ENCODE results near the gene SMAD2.
"Not testable (repeated sequence)": the region's sequence is repeated elsewhere in the genome, so short reads cannot be mapped to it uniquely, and the experiment has no call there.

The SMAD2 gene

GRCh38 chr18:47775961-47776360 is 154.5 kb downstream of the SMAD2 start:
- TF ChIP-seq, protein P1, sequence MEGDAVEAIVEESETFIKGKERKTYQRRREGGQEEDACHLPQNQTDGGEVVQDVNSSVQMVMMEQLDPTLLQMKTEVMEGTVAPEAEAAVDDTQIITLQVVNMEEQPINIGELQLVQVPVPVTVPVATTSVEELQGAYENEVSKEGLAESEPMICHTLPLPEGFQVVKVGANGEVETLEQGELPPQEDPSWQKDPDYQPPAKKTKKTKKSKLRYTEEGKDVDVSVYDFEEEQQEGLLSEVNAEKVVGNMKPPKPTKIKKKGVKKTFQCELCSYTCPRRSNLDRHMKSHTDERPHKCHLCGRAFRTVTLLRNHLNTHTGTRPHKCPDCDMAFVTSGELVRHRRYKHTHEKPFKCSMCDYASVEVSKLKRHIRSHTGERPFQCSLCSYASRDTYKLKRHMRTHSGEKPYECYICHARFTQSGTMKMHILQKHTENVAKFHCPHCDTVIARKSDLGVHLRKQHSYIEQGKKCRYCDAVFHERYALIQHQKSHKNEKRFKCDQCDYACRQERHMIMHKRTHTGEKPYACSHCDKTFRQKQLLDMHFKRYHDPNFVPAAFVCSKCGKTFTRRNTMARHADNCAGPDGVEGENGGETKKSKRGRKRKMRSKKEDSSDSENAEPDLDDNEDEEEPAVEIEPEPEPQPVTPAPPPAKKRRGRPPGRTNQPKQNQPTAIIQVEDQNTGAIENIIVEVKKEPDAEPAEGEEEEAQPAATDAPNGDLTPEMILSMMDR (IDR thresholded peaks at IDR 0.05; ENCODE audit: borderline replicate concordance, insufficient read depth, low read depth, low read length), result no peak
- H3K4me3 ChIP-seq (ENCODE audit: low read depth, low read length), result no peak overlapping the region

GRCh38 chr18:47773931-47774330 is 156.5 kb downstream of the SMAD2 start:
- TF ChIP-seq, protein P1 (IDR thresholded peaks at IDR 0.05; ENCODE audit: borderline replicate concordance, insufficient read depth, low read depth, low read length), result no peak
- no peak overlapping the region for H3K4me3 ChIP-seq (ENCODE audit: low read depth, low read length)

GRCh38 chr18:47772374-47773248 is 157.8 kb downstream of the SMAD2 start:
- TF ChIP-seq, protein P1 (IDR thresholded peaks at IDR 0.05; ENCODE audit: borderline replicate concordance, insufficient read depth, low read depth, low read length), result peak; percentile 96
- H3K4me3 ChIP-seq (ENCODE audit: low read depth, low read length), result no peak overlapping the region

- TF ChIP-seq, protein P1 (IDR thresholded peaks at IDR 0.05; ENCODE audit: borderline replicate concordance, insufficient read depth, low read depth, low read length), result no peak
- H3K4me3 ChIP-seq (ENCODE audit: low read depth, low read length), result no peak overlapping the region
Measured at GRCh38 chr18:47771922-47772321, 158.5 kb downstream of the SMAD2 start.

GRCh38 chr18:47767699-47768098 is 162.8 kb downstream of the SMAD2 start:
- no peak overlapping the region for H3K4me3 ChIP-seq (ENCODE audit: low read depth, low read length)
- TF ChIP-seq, protein P1 (IDR thresholded peaks at IDR 0.05; ENCODE audit: borderline replicate concordance, insufficient read depth, low read depth, low read length), result no peak

- H3K4me3 ChIP-seq (ENCODE audit: low read depth, low read length), result not testable (repeated sequence)
Measured at GRCh38 chr18:47767198-47767597, 163.3 kb downstream of the SMAD2 start.

Data from GM12875 (cell line).